DOHH2 (cell line): ENCODE measurements around the gene ARHGAP19.
A peak's percentile ranks its signal among the peaks of the same experiment; 100 is the strongest.

ENCODE experiments used
- H3F3A ChIP-seq: fragments of 200-600 bp; sonication (generic), shearing (Covaris generic); 2 replicates; pipeline ENCODE4 v1.6.0; 2016; ENCODE audit warnings: antibody characterized with exemption, mild to moderate bottlenecking; ENCODE audit not compliant: control insufficient read depth, insufficient read depth
- H3K27ac ChIP-seq: fragments of 200-600 bp; sonication (generic); 2 replicates; pipeline ENCODE4 v1.5.1; 2014; ENCODE audit warnings: low read depth, mild to moderate bottlenecking, low read length, moderate library complexity
- H3K27me3 ChIP-seq: fragments of 200-600 bp; sonication (generic); 2 replicates; pipeline ENCODE4 v1.6.1; 2014; ENCODE audit warnings: mild to moderate bottlenecking, low read length, mixed read lengths; ENCODE audit not compliant: control insufficient read depth
- H3K36me3 ChIP-seq: fragments of 200-600 bp; sonication (generic); 2 replicates; pipeline ENCODE4 v1.6.1; 2014; ENCODE audit warnings: mild to moderate bottlenecking, low read length, moderate library complexity, mixed read lengths; ENCODE audit not compliant: control insufficient read depth
- H3K4me1 ChIP-seq: fragments of 200-600 bp; sonication (generic); 2 replicates; pipeline ENCODE4 v1.6.1; 2014; ENCODE audit warnings: mild to moderate bottlenecking, low read length, mixed read lengths; ENCODE audit not compliant: control insufficient read depth
- H3K4me2 ChIP-seq: fragments of 200-600 bp; sonication (generic); 2 replicates; pipeline ENCODE4 v1.6.0; 2014; ENCODE audit warnings: mild to moderate bottlenecking, low read length, moderate library complexity
- H3K4me3 ChIP-seq: fragments of 200-600 bp; sonication (generic); 2 replicates; pipeline ENCODE4 v1.5.1; 2014; ENCODE audit warnings: mild to moderate bottlenecking, low read length, mixed read lengths
- H3K79me2 ChIP-seq: fragments of 200-600 bp; sonication (generic); 2 replicates; pipeline ENCODE4 v1.6.1; 2014; ENCODE audit warnings: mild to moderate bottlenecking, low read length, mixed read lengths; ENCODE audit not compliant: control insufficient read depth
- H3K9me2 ChIP-seq: fragments of 200-600 bp; sonication (generic); replicated peaks from 2 replicates; pipeline ENCODE4 v1.6.1; 2014; ENCODE audit warnings: mild to moderate bottlenecking, low read length, mixed read lengths; ENCODE audit not compliant: control insufficient read depth
- H3K9me3 ChIP-seq: fragments of 200-600 bp; sonication (generic); 2 replicates; pipeline ENCODE4 v1.6.1; 2014; ENCODE audit warnings: antibody characterized with exemption, low read length, mixed read lengths; ENCODE audit not compliant: control insufficient read depth, insufficient read depth
- H4K20me1 ChIP-seq: fragments of 200-600 bp; sonication (generic); 2 replicates; pipeline ENCODE4 v1.6.0; 2014; ENCODE audit warnings: low read depth, mild to moderate bottlenecking, antibody characterized with exemption, low read length, moderate library complexity; ENCODE audit not compliant: control insufficient read depth, insufficient read depth
- CTCF ChIP-seq: fragments of 200-600 bp; sonication (generic); IDR thresholded peaks from one replicate; pipeline ENCODE4 v1.5.1; 2014; ENCODE audit warnings: antibody characterized with exemption, mild to moderate bottlenecking, low read depth, low read length; ENCODE audit not compliant: poor library complexity, severe bottlenecking
- EZH2phosphoT487 ChIP-seq: fragments of 200-600 bp; sonication (generic); IDR thresholded peaks from 2 replicates; pipeline ENCODE4 v1.6.1; 2017; ENCODE audit warnings: borderline replicate concordance, mild to moderate bottlenecking, antibody characterized with exemption, low read length, moderate library complexity, mixed read lengths

The ARHGAP19 gene

GRCh38 chr10:97319671-97320479 lies 27.4 kb upstream of the ARHGAP19 start:
- no peak overlapping the region for H3K27ac ChIP-seq
- no peaks in the 10 kb centered on the region for H3K36me3 ChIP-seq
- H3K4me3 ChIP-seq: peak overlapping the region; percentile 92
- no peaks in the 10 kb centered on the region for H4K20me1 ChIP-seq
- peaks cover 22% of the 10 kb centered on the region for H3K4me1 ChIP-seq
- peaks cover 11% of the 10 kb centered on the region for H3K27me3 ChIP-seq
- 0 out of 2 replicates have a peak, but pooled peaks cover 3% of the 10 kb centered on the region for H3F3A ChIP-seq
- no peaks in the 10 kb centered on the region for H3K9me3 ChIP-seq
- H3K79me2 ChIP-seq: peaks cover 4% of the 10 kb centered on the region
- H3K9me2 ChIP-seq: no peaks in the 10 kb centered on the region
- H3K4me2 ChIP-seq: peak overlapping the region; percentile 98
- peak; percentile 44 for TF ChIP-seq CTCF
- no peak for TF ChIP-seq EZH2phosphoT487

GRCh38 chr10:97318772-97319651 lies 26.6 kb upstream of the ARHGAP19 start, which contains the start of gene FRAT1:
TSS of gene FRAT1 (plus strand) at chr10:97319271. CDS start at chr10:97319454, 183 bp downstream.
- Histone ChIP-seq H3K4me2 (peak within 1 kb of the TSS; percentile 98), H3K9me2 (no peaks in the 10 kb centered on the region), H3K4me1 (peaks cover 22% of the 10 kb centered on the region), H3K27ac (peak within 1 kb of the TSS; percentile 60), H3K4me3 (peak within 1 kb of the TSS; percentile 92), H3K27me3 (peaks cover 11% of the 10 kb centered on the region), H3K36me3 (no peaks in the 10 kb centered on the region), H4K20me1 (no peaks in the 10 kb centered on the region), H3K9me3 (no peaks in the 10 kb centered on the region), H3F3A (0 out of 2 replicates have a peak, but pooled peaks cover 3% of the 10 kb centered on the region), H3K79me2 (peaks cover 4% of the 10 kb centered on the region)
- no peak for TF ChIP-seq EZH2phosphoT487
- no peak for TF ChIP-seq CTCF

- Histone ChIP-seq H3K27ac (no peak overlapping the region), H3K4me2 (no peak overlapping the region), H3K4me3 (no peak overlapping the region), H3F3A (no peaks in the 10 kb centered on the region), H3K27me3 (no peaks in the 10 kb centered on the region), H3K4me1 (peaks cover 4% of the 10 kb centered on the region; the same call in 1 of the 2 replicates), H3K9me2 (no peaks in the 10 kb centered on the region), H3K9me3 (no peaks in the 10 kb centered on the region), H3K36me3 (no peaks in the 10 kb centered on the region), H4K20me1 (no peaks in the 10 kb centered on the region), H3K79me2 (no peaks in the 10 kb centered on the region)
- no peak for TF ChIP-seq CTCF
- no peak for TF ChIP-seq EZH2phosphoT487
Measured at GRCh38 chr10:97314671-97315070, 22.2 kb upstream of the ARHGAP19 start.
